ENCODE results near the gene GDE1.

Gene GDE1

GRCh38 chr16:19499006-19499405 lies 22.9 kb downstream of the GDE1 start:
- in situ Hi-C loops (cut with MboI; ENCODE audit: low sequenced_read_pairs), result no loop called here

GRCh38 chr16:19497176-19497575 lies 24.7 kb downstream of the GDE1 start:
- in situ Hi-C loops (cut with MboI; ENCODE audit: low sequenced_read_pairs), result no loop called here

GRCh38 chr16:19490619-19491018 lies 31.3 kb downstream of the GDE1 start:
- in situ Hi-C loops (cut with MboI; ENCODE audit: low sequenced_read_pairs), result no loop called here

- in situ Hi-C loops (cut with MboI; ENCODE audit: low sequenced_read_pairs), result no loop called here
These were observed 33.7 kb downstream of the GDE1 start for GRCh38 chr16:19488213-19488640.

GRCh38 chr16:19486750-19487325 lies 35.1 kb downstream of the GDE1 start:
- in situ Hi-C loops (cut with MboI; ENCODE audit: low sequenced_read_pairs), result no loop called here

- in situ Hi-C loops (cut with MboI; ENCODE audit: low sequenced_read_pairs), result no loop called here
These were observed 35.8 kb downstream of the GDE1 start for GRCh38 chr16:19486051-19486450.

- in situ Hi-C loops (cut with MboI; ENCODE audit: low sequenced_read_pairs), result no loop called here
These were observed 36.3 kb downstream of the GDE1 start for GRCh38 chr16:19485611-19486010.

- in situ Hi-C loops (cut with MboI; ENCODE audit: low sequenced_read_pairs), result no loop called here
These were observed 37.8 kb downstream of the GDE1 start for GRCh38 chr16:19484096-19484495.

- in situ Hi-C loops (cut with MboI; ENCODE audit: low sequenced_read_pairs), result no loop called here
These were observed 39.6 kb downstream of the GDE1 start for GRCh38 chr16:19482291-19482690.

- in situ Hi-C loops (cut with MboI; ENCODE audit: low sequenced_read_pairs), result no loop called here
These were observed 40.1 kb downstream of the GDE1 start for GRCh38 chr16:19481769-19482168.

GRCh38 chr16:19481296-19481695 lies 40.6 kb downstream of the GDE1 start:
- in situ Hi-C loops (cut with MboI; ENCODE audit: low sequenced_read_pairs), result no loop called here

- in situ Hi-C loops (cut with MboI; ENCODE audit: low sequenced_read_pairs), result no loop called here
These were observed 42.6 kb downstream of the GDE1 start for GRCh38 chr16:19479302-19479721.

- in situ Hi-C loops (cut with MboI; ENCODE audit: low sequenced_read_pairs), result no loop called here
These were observed 43.4 kb downstream of the GDE1 start for GRCh38 chr16:19478505-19478904.

- in situ Hi-C loops (cut with MboI; ENCODE audit: low sequenced_read_pairs), result loop anchor here (25.0 kb wide), 1 partner anchor 112 kb away; no protein-coding TSS in a partner anchor
These were observed 47.3 kb downstream of the GDE1 start for GRCh38 chr16:19474617-19475016.

GRCh38 chr16:19472482-19472881 lies 49.4 kb downstream of the GDE1 start:
- in situ Hi-C loops (cut with MboI; ENCODE audit: low sequenced_read_pairs), result loop anchor here (25.0 kb wide), 1 partner anchor 110 kb away; no protein-coding TSS in a partner anchor

GRCh38 chr16:19468300-19468699 lies 53.6 kb downstream of the GDE1 start:
- in situ Hi-C loops (cut with MboI; ENCODE audit: low sequenced_read_pairs), result loop anchor here (25.0 kb wide), 1 partner anchor 106 kb away; no protein-coding TSS in a partner anchor

GRCh38 chr16:19463468-19464315 lies 58.2 kb downstream of the GDE1 start:
- in situ Hi-C loops (cut with MboI; ENCODE audit: low sequenced_read_pairs), result loop anchor here (25.0 kb wide), 1 partner anchor 101 kb away; no protein-coding TSS in a partner anchor

- in situ Hi-C loops (cut with MboI; ENCODE audit: low sequenced_read_pairs), result loop anchor here (25.0 kb wide), 1 partner anchor 98 kb away; no protein-coding TSS in a partner anchor
These were observed 61.5 kb downstream of the GDE1 start for GRCh38 chr16:19460397-19460796.

- in situ Hi-C loops (cut with MboI; ENCODE audit: low sequenced_read_pairs), result loop anchor here (25.0 kb wide), 1 partner anchor 97 kb away; no protein-coding TSS in a partner anchor
These were observed 63.0 kb downstream of the GDE1 start for GRCh38 chr16:19458722-19459379.

Data from HL-60/S4 treated with phorbol 12-myristate 13-acetate at 8.2 ng/mL for 4 days and 3 days (cell line).